ENCODE measurements around the gene GNMT. TPM values are rescaled to one million over a fixed set of nuclear protein-coding genes. Genes with fewer than 3 reads are reported as not detected.
"Not testable (repeated sequence)": the region's sequence is repeated elsewhere in the genome, so short reads cannot be mapped to it uniquely, and the experiment has no call there.

GNMT gene
- total and polyA plus RNA-seq, 2 experiments from 2014 or later, result 0.21 to 1.3 TPM

DNA sequence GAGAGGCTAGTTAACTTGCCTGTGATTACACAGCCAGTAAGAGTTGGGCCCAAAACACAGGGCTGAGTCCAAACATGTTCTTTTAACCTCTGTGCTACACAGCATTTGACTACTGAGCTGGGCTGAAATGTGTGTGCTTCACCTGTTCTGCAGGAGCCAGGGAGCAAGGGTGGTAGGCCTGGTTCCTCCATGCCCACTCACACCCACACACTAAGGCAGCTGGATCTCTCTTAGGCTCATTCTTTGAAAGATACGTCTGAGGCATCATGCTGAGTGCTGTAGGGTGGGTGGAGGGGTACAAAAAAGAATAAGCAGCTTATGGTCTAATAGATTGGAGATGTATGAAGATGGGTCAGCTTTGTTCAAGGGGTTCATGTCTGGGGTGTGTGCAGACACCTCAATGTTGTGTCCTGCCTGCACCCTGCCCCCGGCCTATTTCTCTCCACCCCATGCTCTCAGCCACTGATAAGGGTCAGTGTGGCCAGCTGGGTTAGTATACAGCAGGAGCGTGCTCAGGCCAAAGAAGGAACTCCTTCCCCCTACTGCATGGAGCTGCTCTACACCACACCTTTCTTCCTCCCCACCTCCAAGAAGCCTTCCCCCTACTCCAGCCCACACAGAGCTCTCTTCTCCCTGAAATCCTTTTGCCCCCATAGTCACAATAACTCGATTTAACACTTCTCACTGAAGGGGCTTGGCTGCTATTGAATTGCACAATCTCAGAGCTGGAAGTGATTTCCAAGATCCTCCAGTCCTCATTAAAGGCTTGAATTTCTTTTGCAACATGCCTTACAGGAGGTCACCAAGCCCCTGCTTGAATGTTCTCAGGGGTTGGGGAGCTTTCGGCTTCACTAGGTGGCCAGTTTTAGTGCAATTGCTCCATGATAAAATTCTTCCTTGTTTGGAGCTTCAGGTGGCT, 27.2 kb downstream of the GNMT start:
- Histone ChIP-seq H3K9me3 (ENCODE audit: low read depth) (no peaks in the 10 kb centered on the region), H3K36me3 (peaks cover 15% of the 10 kb centered on the region), H3K27me3 (no peaks in the 10 kb centered on the region), H3K4me3 (no peak overlapping the region), H3K4me1 (ENCODE audit: low read depth) (peaks cover 4% of the 10 kb centered on the region), H3K27ac (no peak overlapping the region)
- TF ChIP-seq, protein P1, sequence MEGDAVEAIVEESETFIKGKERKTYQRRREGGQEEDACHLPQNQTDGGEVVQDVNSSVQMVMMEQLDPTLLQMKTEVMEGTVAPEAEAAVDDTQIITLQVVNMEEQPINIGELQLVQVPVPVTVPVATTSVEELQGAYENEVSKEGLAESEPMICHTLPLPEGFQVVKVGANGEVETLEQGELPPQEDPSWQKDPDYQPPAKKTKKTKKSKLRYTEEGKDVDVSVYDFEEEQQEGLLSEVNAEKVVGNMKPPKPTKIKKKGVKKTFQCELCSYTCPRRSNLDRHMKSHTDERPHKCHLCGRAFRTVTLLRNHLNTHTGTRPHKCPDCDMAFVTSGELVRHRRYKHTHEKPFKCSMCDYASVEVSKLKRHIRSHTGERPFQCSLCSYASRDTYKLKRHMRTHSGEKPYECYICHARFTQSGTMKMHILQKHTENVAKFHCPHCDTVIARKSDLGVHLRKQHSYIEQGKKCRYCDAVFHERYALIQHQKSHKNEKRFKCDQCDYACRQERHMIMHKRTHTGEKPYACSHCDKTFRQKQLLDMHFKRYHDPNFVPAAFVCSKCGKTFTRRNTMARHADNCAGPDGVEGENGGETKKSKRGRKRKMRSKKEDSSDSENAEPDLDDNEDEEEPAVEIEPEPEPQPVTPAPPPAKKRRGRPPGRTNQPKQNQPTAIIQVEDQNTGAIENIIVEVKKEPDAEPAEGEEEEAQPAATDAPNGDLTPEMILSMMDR (IDR thresholded peaks at IDR 0.05; ENCODE audit: low read depth, low read length), result no peak
- DNase-seq (ENCODE audit: low read depth in 1 of 2, low spot score in 1 of 2), result peak in 1 of 2 donors; percentile 31

DNA sequence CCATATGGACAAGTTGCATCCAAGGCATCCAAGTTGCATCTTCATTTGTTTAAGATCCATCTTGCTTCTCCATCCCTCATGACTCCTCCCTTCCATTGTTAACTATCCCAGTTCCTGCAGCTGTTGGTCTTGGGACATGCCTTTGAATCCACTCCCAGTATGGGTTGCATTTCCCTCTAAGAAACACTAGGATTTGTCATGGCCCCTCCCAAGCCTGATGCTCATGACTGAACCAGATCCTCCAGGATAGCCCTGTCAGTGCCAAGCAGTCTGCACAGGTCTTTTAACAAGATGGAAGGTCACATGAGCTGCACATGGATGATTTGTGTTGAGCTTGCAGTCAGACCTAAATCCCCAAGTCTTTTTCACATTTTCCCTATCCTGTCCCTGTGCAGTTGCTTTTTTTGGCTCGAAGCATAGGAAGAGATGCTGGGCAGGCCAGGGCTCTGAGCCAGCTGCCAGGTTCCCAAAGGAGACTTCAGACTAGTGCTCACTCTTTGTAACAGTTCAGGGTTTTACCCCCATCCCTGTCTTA, 28.0 kb downstream of the GNMT start:
- peaks cover 15% of the 10 kb centered on the region for H3K36me3 ChIP-seq
- H3K4me3 ChIP-seq, result no peak overlapping the region
- no peaks in the 10 kb centered on the region for H3K27me3 ChIP-seq
- DNase-seq (ENCODE audit: low read depth in 1 of 2, low spot score in 1 of 2), result peak in 1 of 2 donors; percentile 48
- no peak overlapping the region for H3K27ac ChIP-seq
- TF ChIP-seq, protein P1 (IDR thresholded peaks at IDR 0.05; ENCODE audit: low read depth, low read length), result no peak
- H3K9me3 ChIP-seq (ENCODE audit: low read depth), result no peaks in the 10 kb centered on the region
- peaks cover 4% of the 10 kb centered on the region for H3K4me1 ChIP-seq (ENCODE audit: low read depth)

DNA sequence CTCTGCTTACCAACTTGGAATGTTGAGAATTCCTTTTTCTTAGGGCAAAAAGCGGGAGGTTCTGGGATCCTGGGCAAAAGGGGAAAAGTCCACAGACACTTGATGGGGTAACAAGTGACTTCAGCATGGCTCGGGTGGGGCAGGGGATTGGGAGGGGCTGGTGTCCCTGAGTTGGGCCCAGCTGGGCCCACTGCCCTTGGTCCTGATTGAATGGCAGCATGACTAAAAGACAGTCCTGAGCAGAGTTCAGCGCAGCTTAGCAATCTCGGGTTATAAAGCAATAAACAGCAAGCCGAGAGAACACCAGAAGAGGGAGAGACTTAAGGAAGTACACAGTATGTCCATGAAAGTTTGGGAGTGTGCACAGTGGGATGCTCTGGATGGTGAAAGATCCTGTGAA, 29.4 kb downstream of the GNMT start:
- Histone ChIP-seq H3K4me3 (no peak overlapping the region), H3K4me1 (ENCODE audit: low read depth) (peaks cover 4% of the 10 kb centered on the region), H3K27me3 (no peaks in the 10 kb centered on the region), H3K27ac (no peak overlapping the region), H3K36me3 (peaks cover 15% of the 10 kb centered on the region), H3K9me3 (ENCODE audit: low read depth) (no peaks in the 10 kb centered on the region)
- DNase-seq (ENCODE audit: low read depth in 1 of 2, low spot score in 1 of 2), result no peak
- TF ChIP-seq, protein P1 (IDR thresholded peaks at IDR 0.05; ENCODE audit: low read depth, low read length), result no peak

DNA sequence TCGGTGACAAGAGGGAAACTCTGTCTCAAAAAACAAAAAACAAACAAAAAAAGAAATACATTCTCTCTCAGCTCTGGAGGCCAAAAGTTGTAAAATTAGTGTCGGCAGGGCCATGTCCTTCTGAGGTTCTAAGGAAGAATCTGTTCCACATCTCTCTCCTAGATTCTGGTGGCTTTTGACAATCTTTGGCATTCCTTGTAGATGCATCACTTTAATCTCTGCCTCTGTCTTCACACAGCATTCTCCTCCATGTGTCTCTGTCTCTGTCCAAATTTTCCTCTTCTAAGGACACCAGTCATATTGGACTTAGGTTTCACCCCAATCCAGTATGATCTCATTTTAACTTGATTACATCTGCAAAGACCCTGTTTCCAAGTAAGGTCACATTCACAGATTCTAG, 32.9 kb downstream of the GNMT start:
- Histone ChIP-seq H3K36me3 (peaks cover 15% of the 10 kb centered on the region), H3K27me3 (no peaks in the 10 kb centered on the region), H3K9me3 (ENCODE audit: low read depth) (no peaks in the 10 kb centered on the region), H3K4me1 (ENCODE audit: low read depth) (no peaks in the 10 kb centered on the region), H3K4me3 (no peak overlapping the region), H3K27ac (no peak overlapping the region)
- TF ChIP-seq, protein P1 (IDR thresholded peaks at IDR 0.05; ENCODE audit: low read depth, low read length), result no peak
- DNase-seq (ENCODE audit: low read depth in 1 of 2, low spot score in 1 of 2), result no peak

DNA sequence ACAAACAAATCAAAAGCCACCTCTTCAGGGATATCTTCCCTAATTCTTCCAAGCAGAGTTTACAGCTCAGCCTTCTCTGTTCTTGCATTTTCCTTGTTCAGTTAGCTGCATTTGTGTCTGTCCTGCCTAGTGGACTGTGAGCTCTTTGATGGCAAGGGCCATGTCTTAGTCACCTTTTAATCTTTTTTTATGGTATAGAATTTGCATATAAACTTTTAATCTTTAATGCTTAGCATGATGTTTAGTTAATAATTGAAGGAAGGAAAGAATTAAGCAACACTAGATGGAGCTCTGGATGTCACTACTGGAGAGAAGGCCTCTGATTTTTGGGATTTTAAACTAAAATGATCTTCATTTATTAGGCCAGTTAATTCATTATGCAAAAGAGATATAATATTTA, 36.0 kb downstream of the GNMT start:
- H3K4me3 ChIP-seq, result no peak overlapping the region
- TF ChIP-seq, protein P1 (IDR thresholded peaks at IDR 0.05; ENCODE audit: low read depth, low read length), result no peak
- H3K27me3 ChIP-seq, result no peaks in the 10 kb centered on the region
- H3K9me3 ChIP-seq (ENCODE audit: low read depth), result no peaks in the 10 kb centered on the region
- no peak overlapping the region for H3K27ac ChIP-seq
- no peak for DNase-seq (ENCODE audit: low read depth in 1 of 2, low spot score in 1 of 2)
- H3K4me1 ChIP-seq (ENCODE audit: low read depth), result no peaks in the 10 kb centered on the region
- peaks cover 3% of the 10 kb centered on the region for H3K36me3 ChIP-seq

DNA sequence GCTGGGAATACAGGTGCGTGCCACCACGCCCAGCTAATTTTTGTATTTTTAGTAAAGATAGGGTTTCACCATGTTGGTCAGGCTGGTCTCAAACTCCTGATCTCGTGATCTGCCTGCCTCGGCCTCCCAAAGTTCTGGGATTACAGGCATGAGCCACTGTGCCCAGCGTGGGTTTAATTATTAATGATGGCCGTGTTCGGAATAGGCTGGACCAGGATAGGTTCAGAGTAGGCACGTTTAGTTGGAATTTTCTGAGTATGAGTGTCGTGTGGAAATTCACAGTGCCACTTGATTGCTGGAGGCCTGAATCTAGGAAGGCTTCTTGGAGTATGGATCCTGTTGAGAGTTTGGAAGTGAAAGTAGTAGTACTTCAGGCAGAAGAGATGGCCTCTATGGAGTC, 37.7 kb downstream of the GNMT start:
- H3K27me3 ChIP-seq; H3K9me3 ChIP-seq (ENCODE audit: low read depth); DNase-seq (ENCODE audit: low read depth in 1 of 2, low spot score in 1 of 2); H3K36me3 ChIP-seq; H3K27ac ChIP-seq; H3K4me1 ChIP-seq (ENCODE audit: low read depth); H3K4me3 ChIP-seq: not testable (repeated sequence)

All from cardiac muscle cell (in vitro differentiated cells and primary cell).